ENCODE results near the gene MMP8. TPM values are rescaled to one million over a fixed set of nuclear protein-coding genes. Genes with fewer than 3 reads are reported as not detected.

Gene MMP8
- total RNA-seq, 1 experiment from 2014 or later, result not detected

DNA sequence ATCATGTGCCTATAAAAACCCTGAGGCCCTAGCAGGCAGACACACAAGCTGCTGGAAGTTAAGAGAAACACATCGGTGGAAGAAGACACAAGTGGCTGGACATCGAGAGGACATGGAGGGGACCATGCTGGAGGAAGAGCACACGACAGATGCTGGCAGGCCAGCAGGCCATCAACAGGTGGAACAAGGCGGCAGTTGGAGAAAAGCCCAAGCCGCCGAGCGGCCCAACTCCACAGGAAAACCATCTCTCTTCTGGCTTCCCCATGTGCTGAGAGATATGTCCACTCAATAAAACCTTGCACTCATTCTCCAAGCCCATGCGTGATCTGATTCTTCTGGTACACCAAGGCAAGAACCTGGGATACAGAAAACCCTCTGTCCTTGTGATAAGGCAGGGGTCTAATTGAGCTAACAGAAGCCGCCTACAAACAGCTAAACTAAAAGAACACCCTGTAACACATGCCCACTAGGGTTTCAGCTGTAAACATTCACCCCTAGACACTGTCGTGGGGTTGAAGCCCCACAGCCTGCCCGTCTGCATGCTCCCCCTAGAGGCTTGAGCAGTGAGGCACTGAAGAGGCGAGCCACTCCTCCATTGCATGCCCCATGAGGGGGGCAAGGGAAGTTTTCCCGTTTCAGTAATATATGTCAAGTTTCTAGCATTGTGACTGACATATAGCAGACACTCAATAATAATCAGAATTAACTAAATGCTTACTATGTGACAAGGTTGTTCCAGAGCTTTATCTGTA lies 60.6 kb downstream of the MMP8 start:
- H3K23me2 ChIP-seq (ENCODE audit: insufficient read length, low read depth, low read length, poor library complexity, severe bottlenecking), result no peaks in the 10 kb centered on the region
- H4K20me1 ChIP-seq (ENCODE audit: control insufficient read depth, insufficient read depth, insufficient read length), result no peaks in the 10 kb centered on the region
- H4K8ac ChIP-seq (replicated peaks; ENCODE audit: insufficient read length, low read depth, low read length), result no peak overlapping the region
- H3K9me3 ChIP-seq (ENCODE audit: control insufficient read depth, low read depth, low read length), result no peaks in the 10 kb centered on the region
- no peaks in the 10 kb centered on the region for H3K36me3 Mint-ChIP-seq (ENCODE audit: insufficient read depth in 1 of 3, low read depth in 3 of 3)
- H3K27me3 Mint-ChIP-seq (ENCODE audit: low read depth), result no peaks in the 10 kb centered on the region
- H3K4me1 Mint-ChIP-seq, result peaks cover 7 to 13% of the 10 kb centered on the region in 2 experiments
- no peak overlapping the region for H4K91ac ChIP-seq (ENCODE audit: insufficient read length, low read depth, low read length)
- TF ChIP-seq CTCF (conservative IDR thresholded peaks at IDR 0.05), result peak; percentile 70
- no peak overlapping the region for H3K4me3 Mint-ChIP-seq
- H3K27me3 ChIP-seq (ENCODE audit: insufficient read depth, low read length), result no peaks in the 10 kb centered on the region
- H3K9me3 Mint-ChIP-seq, result no peaks in the 10 kb centered on the region
- no peaks in the 10 kb centered on the region for H3K79me1 ChIP-seq (ENCODE audit: insufficient read depth, low read depth, low read length, poor library complexity, severe bottlenecking)
- no peak overlapping the region for H3T11ph ChIP-seq (ENCODE audit: low read length)
- H4K5ac ChIP-seq (ENCODE audit: insufficient read length, low read depth, low read length), result no peak overlapping the region
- no peak overlapping the region for H3K18ac ChIP-seq (ENCODE audit: insufficient read length, low read depth, low read length)
- H3K9ac ChIP-seq (ENCODE audit: extremely low read depth, insufficient read length, low read length), result no peak overlapping the region
- no peak overlapping the region for H3K27ac Mint-ChIP-seq
- no peak overlapping the region for H2BK5ac ChIP-seq (ENCODE audit: insufficient read length, low read length)
- DNase-seq, result peak; percentile 61
- no peaks in the 10 kb centered on the region for H3K4me1 ChIP-seq (ENCODE audit: insufficient read depth, low read length)
- H2BK15ac ChIP-seq (ENCODE audit: low read depth, low read length), result no peak overlapping the region
- no peak overlapping the region for H3K23ac ChIP-seq (ENCODE audit: insufficient read length, low read depth, low read length)
- no peak overlapping the region for H2BK20ac ChIP-seq (ENCODE audit: low read depth, low read length, poor library complexity, severe bottlenecking)
- no peak overlapping the region for H3K27ac ChIP-seq (ENCODE audit: insufficient read length, low read depth, low read length)
- no peak overlapping the region for H2BK120ac ChIP-seq (ENCODE audit: low read depth, low read length, poor library complexity, severe bottlenecking)
- WGBS (ENCODE audit: extremely low coverage, insufficient read length, low lambda C conversion rate), result no CpG with 5 or more reads among the region's 13 CpGs
- no peaks in the 10 kb centered on the region for H3K79me2 ChIP-seq (ENCODE audit: insufficient read depth, low read length)
- no peak overlapping the region for H3K4me2 ChIP-seq (ENCODE audit: insufficient read depth, insufficient read length, low read length)
- no peak overlapping the region for H2BK12ac ChIP-seq (ENCODE audit: insufficient read length, low read depth, low read length)
- no peak overlapping the region for H3K4ac ChIP-seq (ENCODE audit: low read depth, low read length)
- no peak overlapping the region for H3K14ac ChIP-seq (ENCODE audit: insufficient read depth, low read length)
- H3K56ac ChIP-seq (ENCODE audit: insufficient read length, low read depth, low read length), result no peak overlapping the region
- no peak overlapping the region for H2AK5ac ChIP-seq (ENCODE audit: insufficient read length, low read length)
- H2AFZ ChIP-seq (ENCODE audit: low read length), result no peak overlapping the region
